GM10266 (cell line): Measurements from ENCODE around the gene OSBPL6.

ENCODE experiments used
- DNase-seq: peaks from one replicate; pipeline ENCODE4 v3.0.0; 2012; ENCODE audit errors: extremely low spot score
- TF ChIP-seq, protein P1 (sequence below): IDR thresholded peaks from 2 replicates; pipeline ENCODE4 v1.5.1; 2012; ENCODE audit warnings: mild to moderate bottlenecking, low read depth; ENCODE audit not compliant: control insufficient read depth, insufficient read depth; ENCODE audit errors: missing control alignments

OSBPL6 gene

DNA sequence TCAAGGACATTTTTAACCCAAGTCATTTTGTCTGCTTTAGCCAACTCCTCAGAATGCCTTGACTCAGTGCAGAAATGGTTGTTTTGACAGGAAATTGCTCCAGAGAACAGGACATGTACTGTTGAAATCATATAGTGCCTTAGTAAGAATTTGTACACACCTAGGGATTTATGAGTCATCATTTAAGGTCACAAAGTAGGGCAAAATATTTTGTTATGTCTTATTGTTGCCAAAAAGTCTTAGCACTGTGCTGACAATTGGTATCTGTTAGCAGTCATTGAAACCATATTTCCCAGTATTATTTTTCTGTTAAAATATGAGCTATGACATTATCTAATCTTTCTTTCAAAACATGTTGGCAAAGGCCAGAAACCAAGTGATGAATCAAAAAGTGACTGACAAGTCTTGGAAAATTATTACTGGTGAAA, 104.5 kb downstream of the OSBPL6 start:
- TF ChIP-seq, protein P1, sequence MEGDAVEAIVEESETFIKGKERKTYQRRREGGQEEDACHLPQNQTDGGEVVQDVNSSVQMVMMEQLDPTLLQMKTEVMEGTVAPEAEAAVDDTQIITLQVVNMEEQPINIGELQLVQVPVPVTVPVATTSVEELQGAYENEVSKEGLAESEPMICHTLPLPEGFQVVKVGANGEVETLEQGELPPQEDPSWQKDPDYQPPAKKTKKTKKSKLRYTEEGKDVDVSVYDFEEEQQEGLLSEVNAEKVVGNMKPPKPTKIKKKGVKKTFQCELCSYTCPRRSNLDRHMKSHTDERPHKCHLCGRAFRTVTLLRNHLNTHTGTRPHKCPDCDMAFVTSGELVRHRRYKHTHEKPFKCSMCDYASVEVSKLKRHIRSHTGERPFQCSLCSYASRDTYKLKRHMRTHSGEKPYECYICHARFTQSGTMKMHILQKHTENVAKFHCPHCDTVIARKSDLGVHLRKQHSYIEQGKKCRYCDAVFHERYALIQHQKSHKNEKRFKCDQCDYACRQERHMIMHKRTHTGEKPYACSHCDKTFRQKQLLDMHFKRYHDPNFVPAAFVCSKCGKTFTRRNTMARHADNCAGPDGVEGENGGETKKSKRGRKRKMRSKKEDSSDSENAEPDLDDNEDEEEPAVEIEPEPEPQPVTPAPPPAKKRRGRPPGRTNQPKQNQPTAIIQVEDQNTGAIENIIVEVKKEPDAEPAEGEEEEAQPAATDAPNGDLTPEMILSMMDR = no peak
- no peak for DNase-seq

DNA sequence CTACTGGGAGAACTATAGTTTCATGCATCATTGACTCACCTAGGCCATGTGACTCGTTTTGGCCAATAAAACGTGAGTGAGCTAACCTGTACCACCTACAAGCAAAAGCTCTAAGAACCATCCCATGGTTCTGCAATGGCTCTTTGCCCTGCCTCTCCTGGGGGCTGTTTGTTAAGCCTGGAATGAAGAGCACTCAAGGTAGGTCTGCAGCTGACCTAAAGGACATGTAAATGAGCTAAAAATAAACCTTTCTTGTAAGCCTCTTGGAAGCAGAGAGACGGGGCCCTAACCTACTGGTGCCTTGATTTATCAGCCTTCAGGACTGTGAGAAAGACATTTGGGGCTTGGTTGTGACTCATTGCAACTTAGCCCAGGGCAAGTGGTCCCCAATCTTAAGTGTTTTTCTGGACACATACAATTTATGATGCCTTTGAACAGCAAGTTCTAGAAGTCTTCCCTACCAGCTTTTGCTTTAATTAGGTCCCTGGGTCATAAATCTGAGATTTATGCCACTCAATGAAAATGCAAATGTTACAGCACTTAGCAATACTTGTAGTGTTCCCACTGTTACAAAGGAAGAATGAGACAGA, 107.4 kb downstream of the OSBPL6 start:
- no peak for DNase-seq
- TF ChIP-seq, protein P1 = no peak

DNA sequence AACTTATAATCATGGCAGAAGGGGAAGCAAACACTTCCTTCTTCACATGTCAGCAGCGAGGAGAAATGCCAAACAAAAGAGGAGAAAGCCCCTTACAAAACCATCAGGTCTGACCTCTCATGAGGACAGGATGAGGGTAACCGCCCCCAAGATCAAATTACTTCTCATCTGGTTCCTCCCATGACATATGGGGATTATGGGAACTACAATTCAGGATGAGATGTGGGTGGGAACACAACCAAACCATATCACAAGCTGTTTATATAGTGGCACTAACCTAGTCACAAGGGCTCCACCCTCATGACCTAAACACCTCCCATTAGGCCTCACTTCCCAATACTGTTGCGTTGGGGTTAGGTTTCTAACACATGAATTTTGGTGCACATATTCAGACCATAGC, 110.0 kb downstream of the OSBPL6 start:
- no peak for DNase-seq
- TF ChIP-seq, protein P1 = no peak

DNA sequence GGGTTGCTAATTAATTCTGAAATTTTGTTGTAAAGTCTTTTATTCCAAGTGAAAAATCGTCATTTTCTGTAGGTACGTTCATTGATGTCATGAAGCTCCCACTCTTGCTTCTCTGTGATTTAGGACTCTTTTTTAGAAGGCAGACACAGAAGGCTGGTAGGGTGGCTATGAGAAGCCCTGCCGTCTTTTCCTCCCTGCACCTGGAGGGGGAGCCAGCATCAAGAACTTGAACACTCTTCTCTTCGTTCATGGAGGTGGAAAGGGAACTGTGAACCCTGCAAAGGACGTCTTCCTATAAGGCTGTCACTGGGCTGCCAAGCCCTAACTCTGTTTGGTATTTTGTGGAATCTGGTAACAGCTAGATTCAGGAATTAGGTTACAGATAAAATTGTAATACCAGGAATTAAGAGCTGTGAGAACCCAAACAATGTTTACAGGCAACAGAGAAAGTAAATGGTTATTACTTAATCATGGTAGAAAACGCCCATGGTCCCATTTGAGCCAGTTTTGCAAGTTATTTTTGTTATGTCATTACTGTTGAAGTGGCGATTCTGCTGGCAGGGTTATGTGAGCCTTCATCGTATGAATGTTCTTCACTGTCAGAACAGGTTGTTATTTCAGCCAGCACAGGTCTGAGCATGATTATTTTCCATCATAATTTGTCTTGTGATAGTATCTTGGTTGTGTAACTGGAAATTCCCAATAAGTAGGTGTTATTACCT, 112.2 kb downstream of the OSBPL6 start:
- DNase-seq = peak; percentile 49
- TF ChIP-seq, protein P1 = peak; percentile 82

DNA sequence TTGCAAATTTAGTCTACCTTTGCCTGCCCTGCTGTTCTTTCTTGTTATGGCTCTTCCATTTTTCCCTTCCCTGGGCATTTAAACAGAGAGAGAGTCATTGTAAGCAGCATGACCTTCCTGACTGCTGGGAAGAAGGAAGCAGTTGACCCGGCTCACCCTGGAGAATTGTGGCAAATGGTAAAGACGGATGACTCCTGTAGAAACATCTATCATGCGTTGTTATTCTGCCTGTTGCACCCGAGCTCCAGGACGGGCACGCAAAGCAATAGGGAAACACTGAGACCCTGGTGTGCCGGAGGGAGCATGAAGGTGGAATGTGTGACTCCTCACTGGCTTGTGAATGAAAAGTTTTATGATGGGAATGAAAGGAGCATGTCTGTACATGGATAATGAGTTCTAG, 113.3 kb downstream of the OSBPL6 start:
- TF ChIP-seq, protein P1 = no peak

DNA sequence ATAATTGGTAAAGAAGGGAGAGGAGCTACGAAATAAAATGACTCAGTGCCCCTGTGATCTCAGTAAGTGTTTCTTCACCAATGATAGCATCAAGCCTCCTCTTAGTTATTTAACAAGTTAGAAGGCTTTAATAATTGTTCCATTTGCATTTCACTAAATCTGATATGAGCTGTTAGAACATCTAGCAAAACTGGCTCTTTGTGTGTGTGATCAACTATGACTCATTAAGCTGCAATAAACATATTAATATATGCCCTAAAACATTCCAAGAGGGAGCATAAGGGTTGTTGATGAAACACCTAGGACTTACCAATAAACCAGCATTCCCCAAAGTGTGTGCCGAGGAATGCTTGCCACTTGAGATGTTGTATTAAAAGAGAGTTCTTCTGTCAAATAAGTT, 115.2 kb downstream of the OSBPL6 start:
- TF ChIP-seq, protein P1 = no peak

More for the DNA sequence above, 113.3 kb downstream of the OSBPL6 start:
- DNase-seq = no peak

DNA sequence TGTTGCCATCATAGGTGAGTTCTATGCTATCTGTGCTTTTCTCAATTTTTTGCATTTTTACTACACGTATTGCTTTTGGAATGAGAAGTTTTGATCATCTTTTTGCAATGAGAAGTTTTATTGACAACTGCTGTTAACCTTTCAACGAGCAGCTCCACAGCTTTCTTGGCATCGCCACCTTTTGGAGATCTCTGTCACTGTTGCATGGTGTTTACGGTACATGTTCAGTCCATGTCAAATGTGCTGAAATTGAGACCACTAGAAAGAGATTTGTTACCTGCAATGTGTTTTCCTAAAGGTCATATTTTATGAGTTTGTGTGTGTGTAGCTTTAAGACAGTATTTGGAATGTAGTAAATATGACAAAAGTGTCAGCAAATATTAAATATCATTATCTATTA, 120.8 kb downstream of the OSBPL6 start:
- no peak for DNase-seq
- TF ChIP-seq, protein P1 = no peak

More for the DNA sequence above, 115.2 kb downstream of the OSBPL6 start:
- DNase-seq = no peak
